Activated CD4-positive, alpha-beta memory T cell treated with anti-CD3 and anti-CD28 coated beads, Interleukin-2, amount 10 ng/mL, durations not matched to agents 7 days and 5 days (primary cell): Measurements from ENCODE around the gene SOX9. TPM values are rescaled to one million over a fixed set of nuclear protein-coding genes. Genes with fewer than 3 reads are reported as not detected.

Experiments used
- CTCF ChIA-PET: fragments of 350-600 bp; sonication (Branson Sonifier 250); formaldehyde crosslinking; loops from one replicate; lab custom pipeline; 2021; ENCODE audit warnings: antibody characterized with exemption, inconsistent platforms; lab: Charles Lee
- POLR2A ChIA-PET: fragments of 350-600 bp; sonication (Branson Sonifier 250); formaldehyde crosslinking; loops from one replicate; lab custom pipeline; 2021; ENCODE audit warnings: antibody characterized with exemption; lab: Charles Lee
- DNase-seq: peaks from one replicate; pipeline ENCODE4 v3.0.0-alpha.2; 2020
- H3K27ac Mint-ChIP-seq: one replicate; pipeline ENCODE4 v1.8.0; 2021; ENCODE audit warnings: mild to moderate bottlenecking, mixed read lengths
- H3K27me3 Mint-ChIP-seq: one replicate; pipeline ENCODE4 v1.8.0; 2021; ENCODE audit warnings: mixed read lengths
- H3K36me3 Mint-ChIP-seq: one replicate; pipeline ENCODE4 v1.8.0; 2021; ENCODE audit warnings: low read depth, mixed read lengths
- H3K4me1 Mint-ChIP-seq: one replicate; pipeline ENCODE4 v1.8.0; 2021; ENCODE audit warnings: mixed read lengths
- H3K4me3 Mint-ChIP-seq: one replicate; pipeline ENCODE4 v1.8.0; 2021; ENCODE audit warnings: mild to moderate bottlenecking, mixed read lengths
- H3K9me3 Mint-ChIP-seq: one replicate; pipeline ENCODE4 v1.8.0; 2021; ENCODE audit warnings: mixed read lengths
- total RNA-seq, 2 experiments: library from RNA; stranded (reverse); gene quantifications; one replicate each; pipeline ENCODE4 v1.2.3, GENCODE V29; 2021

Gene SOX9
- total RNA-seq, 2 experiments from 2014 or later, result not detected

GRCh38 chr17:72144101-72144500 is 23.3 kb downstream of the SOX9 start:
- Mint-ChIP-seq H3K4me3 (no peak overlapping the region), H3K27me3 (no peaks in the 10 kb centered on the region), H3K4me1 (no peaks in the 10 kb centered on the region), H3K9me3 (peaks cover 2% of the 10 kb centered on the region), H3K27ac (no peak overlapping the region), H3K36me3 (no peaks in the 10 kb centered on the region)
- POLR2A ChIA-PET, result no interaction called here
- no peak for DNase-seq
- CTCF ChIA-PET, result no interaction called here

- Mint-ChIP-seq H3K4me3 (no peak overlapping the region), H3K9me3 (peaks cover 2% of the 10 kb centered on the region), H3K27me3 (no peaks in the 10 kb centered on the region), H3K27ac (no peak overlapping the region), H3K4me1 (no peaks in the 10 kb centered on the region), H3K36me3 (no peaks in the 10 kb centered on the region)
- DNase-seq, result no peak
- CTCF ChIA-PET, result no interaction called here
- POLR2A ChIA-PET, result no interaction called here
Observed at GRCh38 chr17:72145562-72145961, 24.7 kb downstream of the SOX9 start.

GRCh38 chr17:72145962-72146361 is 25.1 kb downstream of the SOX9 start:
- no peaks in the 10 kb centered on the region for H3K4me1 Mint-ChIP-seq
- no peak overlapping the region for H3K4me3 Mint-ChIP-seq
- no peaks in the 10 kb centered on the region for H3K27me3 Mint-ChIP-seq
- H3K27ac Mint-ChIP-seq, result no peak overlapping the region
- CTCF ChIA-PET, result no interaction called here
- POLR2A ChIA-PET, result no interaction called here
- no peak for DNase-seq
- H3K36me3 Mint-ChIP-seq, result no peaks in the 10 kb centered on the region
- peaks cover 2% of the 10 kb centered on the region for H3K9me3 Mint-ChIP-seq

GRCh38 chr17:72146371-72146770 is 25.6 kb downstream of the SOX9 start:
- Mint-ChIP-seq H3K9me3 (peaks cover 2% of the 10 kb centered on the region), H3K4me3 (no peak overlapping the region), H3K27me3 (no peaks in the 10 kb centered on the region), H3K36me3 (no peaks in the 10 kb centered on the region), H3K27ac (no peak overlapping the region), H3K4me1 (no peaks in the 10 kb centered on the region)
- DNase-seq, result no peak
- ChIA-PET CTCF (no interaction called here), POLR2A (no interaction called here)

GRCh38 chr17:72150632-72151460 is 30.0 kb downstream of the SOX9 start:
- POLR2A ChIA-PET, result no interaction called here
- H3K27ac Mint-ChIP-seq, result no peak overlapping the region
- CTCF ChIA-PET, result no interaction called here
- H3K9me3 Mint-ChIP-seq, result peaks cover 2% of the 10 kb centered on the region
- no peaks in the 10 kb centered on the region for H3K36me3 Mint-ChIP-seq
- DNase-seq, result no peak
- H3K4me3 Mint-ChIP-seq, result no peak overlapping the region
- no peaks in the 10 kb centered on the region for H3K27me3 Mint-ChIP-seq
- no peaks in the 10 kb centered on the region for H3K4me1 Mint-ChIP-seq

GRCh38 chr17:72151565-72152386 is 31.0 kb downstream of the SOX9 start:
- Mint-ChIP-seq H3K27me3 (no peaks in the 10 kb centered on the region), H3K27ac (no peak overlapping the region), H3K9me3 (peaks cover 2% of the 10 kb centered on the region), H3K4me3 (no peak overlapping the region), H3K36me3 (no peaks in the 10 kb centered on the region), H3K4me1 (no peaks in the 10 kb centered on the region)
- DNase-seq, result no peak
- ChIA-PET POLR2A (no interaction called here), CTCF (no interaction called here)

GRCh38 chr17:72152387-72152929 is 31.6 kb downstream of the SOX9 start:
- no peak overlapping the region for H3K4me3 Mint-ChIP-seq
- H3K36me3 Mint-ChIP-seq, result no peaks in the 10 kb centered on the region
- DNase-seq, result no peak
- H3K27ac Mint-ChIP-seq, result no peak overlapping the region
- POLR2A ChIA-PET, result no interaction called here
- no peaks in the 10 kb centered on the region for H3K4me1 Mint-ChIP-seq
- H3K9me3 Mint-ChIP-seq, result peaks cover 2% of the 10 kb centered on the region
- H3K27me3 Mint-ChIP-seq, result no peaks in the 10 kb centered on the region
- CTCF ChIA-PET, result no interaction called here

- POLR2A ChIA-PET, result no interaction called here
- H3K27me3 Mint-ChIP-seq, result no peaks in the 10 kb centered on the region
- no peak overlapping the region for H3K4me3 Mint-ChIP-seq
- no peaks in the 10 kb centered on the region for H3K36me3 Mint-ChIP-seq
- H3K27ac Mint-ChIP-seq, result no peak overlapping the region
- DNase-seq, result no peak
- no peaks in the 10 kb centered on the region for H3K4me1 Mint-ChIP-seq
- CTCF ChIA-PET, result no interaction called here
- H3K9me3 Mint-ChIP-seq, result peaks cover 4% of the 10 kb centered on the region
Observed at GRCh38 chr17:72158895-72159885, 38.4 kb downstream of the SOX9 start.

- no peak overlapping the region for H3K4me3 Mint-ChIP-seq
- no peaks in the 10 kb centered on the region for H3K27me3 Mint-ChIP-seq
- no peaks in the 10 kb centered on the region for H3K4me1 Mint-ChIP-seq
- H3K9me3 Mint-ChIP-seq, result peaks cover 6% of the 10 kb centered on the region
- ChIA-PET POLR2A (no interaction called here), CTCF (no interaction called here)
- DNase-seq, result no peak
- no peak overlapping the region for H3K27ac Mint-ChIP-seq
- no peaks in the 10 kb centered on the region for H3K36me3 Mint-ChIP-seq
Observed at GRCh38 chr17:72162569-72162968, 41.7 kb downstream of the SOX9 start.

- Mint-ChIP-seq H3K4me3 (no peak overlapping the region), H3K27me3 (no peaks in the 10 kb centered on the region), H3K9me3 (peaks cover 6% of the 10 kb centered on the region), H3K36me3 (no peaks in the 10 kb centered on the region), H3K4me1 (no peaks in the 10 kb centered on the region), H3K27ac (no peak overlapping the region)
- POLR2A ChIA-PET, result no interaction called here
- CTCF ChIA-PET, result no interaction called here
- DNase-seq, result no peak
Observed at GRCh38 chr17:72163474-72163873, 42.7 kb downstream of the SOX9 start.

- Mint-ChIP-seq H3K9me3 (peaks cover 4% of the 10 kb centered on the region), H3K36me3 (no peaks in the 10 kb centered on the region), H3K4me1 (no peaks in the 10 kb centered on the region), H3K27ac (no peak overlapping the region), H3K4me3 (no peak overlapping the region), H3K27me3 (no peaks in the 10 kb centered on the region)
- ChIA-PET CTCF (no interaction called here), POLR2A (no interaction called here)
- DNase-seq, result no peak
Observed at GRCh38 chr17:72164158-72164739, 43.4 kb downstream of the SOX9 start.

- Mint-ChIP-seq H3K4me3 (no peak overlapping the region), H3K36me3 (no peaks in the 10 kb centered on the region), H3K27ac (no peak overlapping the region), H3K9me3 (peaks cover 2% of the 10 kb centered on the region), H3K27me3 (no peaks in the 10 kb centered on the region), H3K4me1 (no peaks in the 10 kb centered on the region)
- POLR2A ChIA-PET, result no interaction called here
- CTCF ChIA-PET, result no interaction called here
- no peak for DNase-seq
Observed at GRCh38 chr17:72165192-72165866, 44.5 kb downstream of the SOX9 start.
